Natural killer cell (primary cell): ENCODE measurements around the gene CGRRF1. TPM values are rescaled to one million over a fixed set of nuclear protein-coding genes. Genes with fewer than 3 reads are reported as not detected.

Experiments
- ATAC-seq, 3 donors: fragments of 150-1000 bp in 2 of 3; fragments of 200-7000 bp in 1 of 3; cut with Tn5 transposase; 1 replicate in 1 of 3; 2 replicates in 2 of 3; pipeline ENCODE4 v1.10.0; 2021; ENCODE audit warnings: mild to moderate bottlenecking in 2 of 3, moderate library complexity in 2 of 3
- DNase-seq, 2 donors: peaks; one replicate each; pipeline versions ENCODE4 v3.0.0 to v3.0.0-alpha.2; 2013 to 2021; ENCODE audit warnings: mixed read lengths in 1 of 2
- H3K27ac ChIP-seq: one replicate; pipeline ENCODE4 v1.5.1; 2013; ENCODE audit warnings: mild to moderate bottlenecking, low read length
- H3K27me3 ChIP-seq: one replicate; pipeline ENCODE4 v1.6.1; 2013; ENCODE audit warnings: low read length; ENCODE audit not compliant: control insufficient read depth, insufficient read depth
- H3K36me3 ChIP-seq: one replicate; pipeline ENCODE4 v1.6.1; 2013; ENCODE audit warnings: low read length; ENCODE audit not compliant: control insufficient read depth, insufficient read depth
- H3K4me1 ChIP-seq: one replicate; pipeline ENCODE4 v1.6.1; 2013; ENCODE audit warnings: low read length; ENCODE audit not compliant: control insufficient read depth, insufficient read depth
- H3K4me3 ChIP-seq: one replicate; pipeline ENCODE4 v1.5.1; 2013; ENCODE audit warnings: low read length
- H3K9me3 ChIP-seq: one replicate; pipeline ENCODE4 v1.6.1; 2013; ENCODE audit warnings: low read length; ENCODE audit not compliant: control insufficient read depth, insufficient read depth
- H3K27ac Mint-ChIP-seq, 2 donors: one replicate each; pipeline ENCODE4 v1.8.0; 2022; ENCODE audit warnings: mild to moderate bottlenecking in 2 of 2, mixed read lengths in 2 of 2, moderate library complexity in 1 of 2
- H3K27me3 Mint-ChIP-seq, 2 donors: one replicate each; pipeline ENCODE4 v1.8.0; 2022; ENCODE audit warnings: low read depth in 2 of 2, mixed read lengths in 2 of 2
- H3K36me3 Mint-ChIP-seq: one replicate; pipeline ENCODE4 v1.8.0; 2022; ENCODE audit warnings: mixed read lengths
- H3K4me1 Mint-ChIP-seq, 2 donors: one replicate each; pipeline ENCODE4 v1.8.0; 2022; ENCODE audit warnings: mixed read lengths in 2 of 2
- H3K4me3 Mint-ChIP-seq: one replicate; pipeline ENCODE4 v1.8.0; 2022; ENCODE audit warnings: mild to moderate bottlenecking, moderate library complexity, mixed read lengths
- H3K9me3 Mint-ChIP-seq, 2 donors: one replicate each; pipeline ENCODE4 v1.8.0; 2022; ENCODE audit warnings: mixed read lengths in 2 of 2
- CTCF ChIP-seq: fragments of 200-600 bp; IDR thresholded peaks from one replicate; pipeline ENCODE4 v1.8.0; 2022; ENCODE audit warnings: antibody characterized with exemption
- WGBS: methylation state at CpG from one replicate; pipeline ENCODE4 v1.1.7; 2013; ENCODE audit warnings: missing lambda C conversion rate; ENCODE audit not compliant: insufficient coverage; 5-methylcytosine and 5-hydroxymethylcytosine counted together
- intact Hi-C: fragments of 100-400 bp; cut with micrococcal nuclease; formaldehyde crosslinking; loops from one replicate; pipeline ENCODE4 v1.14.2; 2022
- total RNA-seq, 4 donors: library from RNA; stranded (reverse); fragments of 120-200 nt in 1 of 4; gene quantifications; one replicate each; pipeline versions ENCODE4 v1.2.3 to v1.2.4, GENCODE V29; 2013 to 2022

Gene CGRRF1
- total RNA-seq, 3 donors from 2014 or later (not counting 1 experiment from before 2014, with no cell fraction given): 25.4 to 30.1 (median 26.7) TPM

- DNase-seq: peak; percentile 20 to 69
- WGBS: 2% methylated on average over 63 of the region's 70 CpGs
- no peak overlapping the region for H3K27ac ChIP-seq
Measured at GRCh38 chr14:54567639-54568561, 58.2 kb downstream of the CGRRF1 start.

GRCh38 chr14:54568821-54569595 lies 59.3 kb downstream of the CGRRF1 start:
- Histone ChIP-seq H3K27me3 (peaks cover 60% of the 10 kb centered on the region), H3K4me3 (no peak overlapping the region), H3K36me3 (no peaks in the 10 kb centered on the region), H3K27ac (no peak overlapping the region), H3K4me1 (peaks cover 33% of the 10 kb centered on the region), H3K9me3 (peaks cover 7% of the 10 kb centered on the region)
- peaks cover 20 to 30% of the 10 kb centered on the region in 2 donors for H3K4me1 Mint-ChIP-seq
- ATAC-seq (no peak), DNase-seq (no peak)
- 80% methylated on average over 11 of the region's 13 CpGs for WGBS
- intact Hi-C loops: loop anchor here (5.0 to 10.0 kb wide), 2 partner anchors 58 to 336 kb away; partner anchors contain the start of gene GCH1
- H3K4me3 Mint-ChIP-seq: peak overlapping the region; percentile 35
- no peak for TF ChIP-seq CTCF
- H3K36me3 Mint-ChIP-seq: peaks cover 20% of the 10 kb centered on the region
- H3K27me3 Mint-ChIP-seq: peaks cover 35 to 39% of the 10 kb centered on the region in 2 donors
- H3K27ac Mint-ChIP-seq: no peak overlapping the region
- peaks cover 3 to 6% of the 10 kb centered on the region in 2 donors for H3K9me3 Mint-ChIP-seq

More at GRCh38 chr14:54567639-54568561, 58.2 kb downstream of the CGRRF1 start:
- Mint-ChIP-seq H3K27me3 (peaks cover 24 to 31% of the 10 kb centered on the region in 2 donors), H3K36me3 (peaks cover 9% of the 10 kb centered on the region), H3K27ac (peak overlapping the region in 1 of 2 donors; percentile 76), H3K4me3 (peak overlapping the region; percentile 92), H3K9me3 (peaks cover 3 to 6% of the 10 kb centered on the region in 2 donors), H3K4me1 (peaks cover 20 to 30% of the 10 kb centered on the region in 2 donors)
- intact Hi-C loops: loop anchor here (5.0 to 10.0 kb wide), 2 partner anchors 59 to 337 kb away; partner anchors contain the start of gene GCH1
- Histone ChIP-seq H3K36me3 (no peaks in the 10 kb centered on the region), H3K9me3 (peaks cover 4% of the 10 kb centered on the region), H3K4me3 (peak overlapping the region; percentile 58), H3K4me1 (peaks cover 33% of the 10 kb centered on the region), H3K27me3 (peaks cover 66% of the 10 kb centered on the region)
- TF ChIP-seq CTCF: no peak
- ATAC-seq: peak; percentile 23 to 33 (median 31)

GRCh38 chr14:54570047-54570446 lies 60.3 kb downstream of the CGRRF1 start:
- Histone ChIP-seq H3K9me3 (peaks cover 7% of the 10 kb centered on the region), H3K4me3 (no peak overlapping the region), H3K36me3 (no peaks in the 10 kb centered on the region), H3K4me1 (peaks cover 29% of the 10 kb centered on the region), H3K27me3 (peaks cover 52% of the 10 kb centered on the region), H3K27ac (no peak overlapping the region)
- ATAC-seq: no peak
- no peak for TF ChIP-seq CTCF
- Mint-ChIP-seq H3K4me1 (peaks cover 10 to 19% of the 10 kb centered on the region in 2 donors), H3K27me3 (peaks cover 46% of the 10 kb centered on the region in 2 donors), H3K9me3 (peaks cover 3 to 6% of the 10 kb centered on the region in 2 donors), H3K36me3 (peaks cover 26% of the 10 kb centered on the region), H3K4me3 (no peak overlapping the region), H3K27ac (no peak overlapping the region)
- intact Hi-C loops: no loop called here
- WGBS: 83% methylated on average over 5 of the region's 5 CpGs
- DNase-seq: no peak
